Measurements from ENCODE around the gene PEF1. TPM values are rescaled to one million over a fixed set of nuclear protein-coding genes. Genes with fewer than 3 reads are reported as not detected.
"Not testable (repeated sequence)": the region's sequence is repeated elsewhere in the genome, so short reads cannot be mapped to it uniquely, and the experiment has no call there.

PEF1 gene
- total RNA-seq, 2 donors from 2014 or later, result 32.7 to 51.5 TPM

GRCh38 chr1:31602081-31602480, 42.6 kb downstream of the PEF1 start:
- H3K27me3 Mint-ChIP-seq, result peaks cover 5% of the 10 kb centered on the region
- peaks cover 5% of the 10 kb centered on the region for H3K4me1 Mint-ChIP-seq
- no peak overlapping the region for H3K27ac Mint-ChIP-seq
- H3K4me3 Mint-ChIP-seq, result no peak overlapping the region
- no peaks in the 10 kb centered on the region for H3K36me3 Mint-ChIP-seq (ENCODE audit: low read depth)
- no peaks in the 10 kb centered on the region for H3K9me3 Mint-ChIP-seq
- no peak for ATAC-seq (replicated peaks)

- no peaks in the 10 kb centered on the region for H3K36me3 Mint-ChIP-seq (ENCODE audit: low read depth)
Measured at GRCh38 chr1:31600641-31601040, 44.0 kb downstream of the PEF1 start.

GRCh38 chr1:31598980-31599379, 45.7 kb downstream of the PEF1 start:
- Mint-ChIP-seq H3K4me1 (no peaks in the 10 kb centered on the region), H3K4me3 (no peak overlapping the region), H3K9me3 (no peaks in the 10 kb centered on the region), H3K36me3 (ENCODE audit: low read depth) (no peaks in the 10 kb centered on the region), H3K27me3 (peaks cover 5% of the 10 kb centered on the region), H3K27ac (no peak overlapping the region)
- no peak for ATAC-seq (replicated peaks)

More at GRCh38 chr1:31600641-31601040, 44.0 kb downstream of the PEF1 start:
- H3K27ac Mint-ChIP-seq, result no peak overlapping the region
- no peak overlapping the region for H3K4me3 Mint-ChIP-seq
- no peak for ATAC-seq (replicated peaks)
- H3K27me3 Mint-ChIP-seq, result peaks cover 5% of the 10 kb centered on the region
- no peaks in the 10 kb centered on the region for H3K4me1 Mint-ChIP-seq
- no peaks in the 10 kb centered on the region for H3K9me3 Mint-ChIP-seq

- no peaks in the 10 kb centered on the region for H3K36me3 Mint-ChIP-seq (ENCODE audit: low read depth)
- H3K9me3 Mint-ChIP-seq, result no peaks in the 10 kb centered on the region
- H3K4me3 Mint-ChIP-seq, result no peak overlapping the region
- no peaks in the 10 kb centered on the region for H3K4me1 Mint-ChIP-seq
- no peak overlapping the region for H3K27ac Mint-ChIP-seq
- ATAC-seq (replicated peaks), result no peak
- peaks cover 11% of the 10 kb centered on the region for H3K27me3 Mint-ChIP-seq
Measured at GRCh38 chr1:31596737-31597097, 48.0 kb downstream of the PEF1 start.

GRCh38 chr1:31595836-31596736, 48.6 kb downstream of the PEF1 start:
- no peaks in the 10 kb centered on the region for H3K4me1 Mint-ChIP-seq
- H3K36me3 Mint-ChIP-seq (ENCODE audit: low read depth), result no peaks in the 10 kb centered on the region
- H3K27ac Mint-ChIP-seq, result no peak overlapping the region
- no peaks in the 10 kb centered on the region for H3K9me3 Mint-ChIP-seq
- H3K4me3 Mint-ChIP-seq, result no peak overlapping the region
- H3K27me3 Mint-ChIP-seq, result peaks cover 14% of the 10 kb centered on the region
- no peak for ATAC-seq (replicated peaks)

GRCh38 chr1:31593770-31594632, 50.7 kb downstream of the PEF1 start:
- no peaks in the 10 kb centered on the region for H3K4me1 Mint-ChIP-seq
- no peak overlapping the region for H3K4me3 Mint-ChIP-seq
- no peaks in the 10 kb centered on the region for H3K9me3 Mint-ChIP-seq
- peaks cover 23% of the 10 kb centered on the region for H3K27me3 Mint-ChIP-seq
- no peak overlapping the region for H3K27ac Mint-ChIP-seq
- peak; percentile 90 for ATAC-seq (replicated peaks)
- no peaks in the 10 kb centered on the region for H3K36me3 Mint-ChIP-seq (ENCODE audit: low read depth)

GRCh38 chr1:31593136-31593665, 51.5 kb downstream of the PEF1 start:
- Mint-ChIP-seq H3K36me3 (ENCODE audit: low read depth) (no peaks in the 10 kb centered on the region), H3K27ac (no peak overlapping the region), H3K9me3 (no peaks in the 10 kb centered on the region), H3K4me1 (no peaks in the 10 kb centered on the region), H3K27me3 (peaks cover 23% of the 10 kb centered on the region), H3K4me3 (no peak overlapping the region)
- no peak for ATAC-seq (replicated peaks)

- peaks cover 18% of the 10 kb centered on the region for H3K27me3 Mint-ChIP-seq
- no peak overlapping the region for H3K27ac Mint-ChIP-seq
- H3K4me3 Mint-ChIP-seq, result no peak overlapping the region
- no peaks in the 10 kb centered on the region for H3K4me1 Mint-ChIP-seq
- ATAC-seq (replicated peaks), result no peak
- H3K9me3 Mint-ChIP-seq, result no peaks in the 10 kb centered on the region
- H3K36me3 Mint-ChIP-seq (ENCODE audit: low read depth), result no peaks in the 10 kb centered on the region
Measured at GRCh38 chr1:31592132-31592531, 52.5 kb downstream of the PEF1 start.

- H3K4me1 Mint-ChIP-seq, result no peaks in the 10 kb centered on the region
Measured at GRCh38 chr1:31591425-31592093, 53.1 kb downstream of the PEF1 start.

GRCh38 chr1:31588751-31589515, 55.7 kb downstream of the PEF1 start:
- no peaks in the 10 kb centered on the region for H3K9me3 Mint-ChIP-seq
- no peaks in the 10 kb centered on the region for H3K36me3 Mint-ChIP-seq (ENCODE audit: low read depth)
- H3K4me3 Mint-ChIP-seq, result no peak overlapping the region
- no peaks in the 10 kb centered on the region for H3K4me1 Mint-ChIP-seq
- H3K27ac Mint-ChIP-seq, result no peak overlapping the region
- ATAC-seq (replicated peaks), result no peak
- peaks cover 18% of the 10 kb centered on the region for H3K27me3 Mint-ChIP-seq

More at GRCh38 chr1:31591425-31592093, 53.1 kb downstream of the PEF1 start:
- Mint-ChIP-seq H3K4me3 (no peak overlapping the region), H3K9me3 (no peaks in the 10 kb centered on the region), H3K27me3 (peaks cover 18% of the 10 kb centered on the region), H3K27ac (no peak overlapping the region), H3K36me3 (ENCODE audit: low read depth) (no peaks in the 10 kb centered on the region)
- no peak for ATAC-seq (replicated peaks)

- H3K4me3 Mint-ChIP-seq, result no peak overlapping the region
- ATAC-seq (replicated peaks), result peak; percentile 72
- H3K9me3 Mint-ChIP-seq, result no peaks in the 10 kb centered on the region
- H3K27ac Mint-ChIP-seq, result no peak overlapping the region
- H3K27me3 Mint-ChIP-seq, result peaks cover 18% of the 10 kb centered on the region
- no peaks in the 10 kb centered on the region for H3K36me3 Mint-ChIP-seq (ENCODE audit: low read depth)
- H3K4me1 Mint-ChIP-seq, result no peaks in the 10 kb centered on the region
Measured at GRCh38 chr1:31587720-31588423, 56.8 kb downstream of the PEF1 start.

GRCh38 chr1:31587328-31587699, 57.4 kb downstream of the PEF1 start:
- not testable (repeated sequence) for H3K36me3 Mint-ChIP-seq (ENCODE audit: low read depth); H3K4me3 Mint-ChIP-seq; H3K4me1 Mint-ChIP-seq; H3K27ac Mint-ChIP-seq; ATAC-seq (replicated peaks); H3K9me3 Mint-ChIP-seq
- H3K27me3 Mint-ChIP-seq, result peaks cover 18% of the 10 kb centered on the region

All from activated T-helper 17 cell treated with anti-CD3 and anti-CD28 coated beads, Interleukin-2, amount 50 U/mL, for 72 hours (primary cell).